ENCODE measurements around the gene TSHZ1. TPM values are rescaled to one million over a fixed set of nuclear protein-coding genes. Genes with fewer than 3 reads are reported as not detected.

The TSHZ1 gene
- polyA plus RNA-seq, 1 experiment: 23.9 TPM

DNA sequence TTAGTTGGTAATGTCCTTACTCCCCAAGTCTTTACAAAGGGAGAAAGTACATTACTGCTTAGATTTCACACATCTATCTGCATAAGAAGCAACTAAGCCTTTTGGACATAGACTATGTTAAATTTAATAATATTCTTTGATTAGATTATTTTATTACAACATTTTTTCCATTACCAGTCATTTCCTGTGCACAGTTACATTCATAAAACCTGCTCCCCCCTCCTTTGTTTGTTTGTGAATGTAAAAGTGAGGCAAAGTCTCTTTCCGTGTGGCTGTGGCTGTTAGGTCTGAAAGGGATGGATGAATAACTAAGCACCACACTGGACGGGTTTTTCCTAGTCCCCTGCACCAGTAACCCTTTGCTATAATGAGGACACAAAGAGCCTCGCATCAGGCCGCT is 11.3 kb upstream of the TSHZ1 start:
- Histone ChIP-seq H3K36me3 (ENCODE audit: control insufficient read depth, insufficient read depth, low read length) (peaks cover 6% of the 10 kb centered on the region), H3K4me3 (ENCODE audit: low read depth, low read length) (no peak overlapping the region), H3K27me3 (ENCODE audit: control insufficient read depth, insufficient read depth, low read length) (no peaks in the 10 kb centered on the region)
- TF ChIP-seq, protein P1, sequence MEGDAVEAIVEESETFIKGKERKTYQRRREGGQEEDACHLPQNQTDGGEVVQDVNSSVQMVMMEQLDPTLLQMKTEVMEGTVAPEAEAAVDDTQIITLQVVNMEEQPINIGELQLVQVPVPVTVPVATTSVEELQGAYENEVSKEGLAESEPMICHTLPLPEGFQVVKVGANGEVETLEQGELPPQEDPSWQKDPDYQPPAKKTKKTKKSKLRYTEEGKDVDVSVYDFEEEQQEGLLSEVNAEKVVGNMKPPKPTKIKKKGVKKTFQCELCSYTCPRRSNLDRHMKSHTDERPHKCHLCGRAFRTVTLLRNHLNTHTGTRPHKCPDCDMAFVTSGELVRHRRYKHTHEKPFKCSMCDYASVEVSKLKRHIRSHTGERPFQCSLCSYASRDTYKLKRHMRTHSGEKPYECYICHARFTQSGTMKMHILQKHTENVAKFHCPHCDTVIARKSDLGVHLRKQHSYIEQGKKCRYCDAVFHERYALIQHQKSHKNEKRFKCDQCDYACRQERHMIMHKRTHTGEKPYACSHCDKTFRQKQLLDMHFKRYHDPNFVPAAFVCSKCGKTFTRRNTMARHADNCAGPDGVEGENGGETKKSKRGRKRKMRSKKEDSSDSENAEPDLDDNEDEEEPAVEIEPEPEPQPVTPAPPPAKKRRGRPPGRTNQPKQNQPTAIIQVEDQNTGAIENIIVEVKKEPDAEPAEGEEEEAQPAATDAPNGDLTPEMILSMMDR (IDR thresholded peaks at IDR 0.05; ENCODE audit: insufficient read depth, low read depth, low read length): no peak
- POLR2A ChIA-PET: no interaction called here
- CTCF ChIA-PET: no interaction called here
- DNase-seq (ENCODE audit: low read depth): no peak

DNA sequence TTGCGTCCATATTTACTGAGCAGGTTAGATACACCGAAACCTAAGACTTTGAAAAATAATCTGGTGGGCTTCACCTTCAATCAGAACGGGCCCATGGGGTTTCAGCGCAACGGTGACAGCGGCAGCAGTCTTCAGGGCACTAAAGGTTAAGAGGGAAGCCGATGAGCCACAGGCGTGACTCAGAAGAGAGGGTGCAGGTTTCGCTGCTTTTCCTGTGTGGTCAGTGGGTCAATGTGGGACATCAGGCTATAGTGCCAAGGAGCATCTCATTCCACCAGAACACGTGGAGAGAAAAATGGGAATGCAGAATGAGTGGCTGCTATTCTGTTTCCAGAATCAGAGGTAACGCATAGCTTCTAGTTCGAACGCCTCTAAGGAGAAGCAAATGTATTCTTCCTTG is 10.5 kb upstream of the TSHZ1 start:
- CTCF ChIA-PET: interaction anchor here (0.6 kb wide), 1 partner anchor 547 kb away, joined by 3 read pairs; no protein-coding TSS in a partner anchor

DNA sequence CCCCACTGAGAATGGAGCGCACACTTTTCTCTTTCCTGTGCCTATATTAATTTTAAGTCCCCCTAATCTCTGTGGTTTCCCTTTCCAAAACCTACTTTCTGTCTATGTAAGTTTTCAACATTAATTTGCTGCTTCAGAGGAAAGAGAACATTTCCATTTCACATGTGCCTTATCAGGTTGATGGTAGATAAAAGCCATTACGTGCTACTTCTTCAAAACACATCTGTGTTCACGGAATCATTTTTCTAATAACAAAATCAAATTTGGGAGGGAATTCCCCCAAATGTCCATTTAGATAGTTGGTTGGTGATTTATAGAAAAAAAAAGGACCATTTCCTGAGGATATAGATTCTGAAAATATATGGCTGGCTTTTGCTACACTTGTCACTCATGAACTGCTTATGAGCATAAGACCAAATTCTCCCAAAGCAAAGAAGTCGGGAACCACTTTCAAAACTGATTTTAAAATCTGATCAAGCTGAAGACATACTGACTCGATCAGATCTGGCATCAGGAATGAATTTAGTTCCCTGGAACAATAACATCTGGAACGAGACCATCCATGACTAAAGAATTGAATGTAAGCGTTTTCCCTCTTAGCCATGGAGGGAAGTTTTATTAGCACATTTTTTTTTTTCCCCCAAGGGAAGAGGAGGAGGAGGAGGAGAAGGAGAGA is 9.9 kb upstream of the TSHZ1 start:
- no peaks in the 10 kb centered on the region for H3K27me3 ChIP-seq (ENCODE audit: control insufficient read depth, insufficient read depth, low read length)
- CTCF ChIA-PET: interaction anchor here (1.4 kb wide), 1 partner anchor 10 kb away, joined by 5 read pairs; the partner anchor contains the start of gene TSHZ1
- POLR2A ChIA-PET: interaction anchor here (0.6 kb wide), 1 partner anchor 11 kb away, joined by 3 read pairs; no protein-coding TSS in a partner anchor
- H3K4me3 ChIP-seq (ENCODE audit: low read depth, low read length): no peak overlapping the region
- DNase-seq (ENCODE audit: low read depth): no peak
- peaks cover 6% of the 10 kb centered on the region for H3K36me3 ChIP-seq (ENCODE audit: control insufficient read depth, insufficient read depth, low read length)
- TF ChIP-seq, protein P1 (IDR thresholded peaks at IDR 0.05; ENCODE audit: insufficient read depth, low read depth, low read length): no peak

More for the DNA sequence above, 10.5 kb upstream of the TSHZ1 start:
- no peak for DNase-seq (ENCODE audit: low read depth)
- Histone ChIP-seq H3K36me3 (ENCODE audit: control insufficient read depth, insufficient read depth, low read length) (peaks cover 6% of the 10 kb centered on the region), H3K4me3 (ENCODE audit: low read depth, low read length) (no peak overlapping the region), H3K27me3 (ENCODE audit: control insufficient read depth, insufficient read depth, low read length) (no peaks in the 10 kb centered on the region)
- POLR2A ChIA-PET: no interaction called here
- TF ChIP-seq, protein P1 (IDR thresholded peaks at IDR 0.05; ENCODE audit: insufficient read depth, low read depth, low read length): no peak

DNA sequence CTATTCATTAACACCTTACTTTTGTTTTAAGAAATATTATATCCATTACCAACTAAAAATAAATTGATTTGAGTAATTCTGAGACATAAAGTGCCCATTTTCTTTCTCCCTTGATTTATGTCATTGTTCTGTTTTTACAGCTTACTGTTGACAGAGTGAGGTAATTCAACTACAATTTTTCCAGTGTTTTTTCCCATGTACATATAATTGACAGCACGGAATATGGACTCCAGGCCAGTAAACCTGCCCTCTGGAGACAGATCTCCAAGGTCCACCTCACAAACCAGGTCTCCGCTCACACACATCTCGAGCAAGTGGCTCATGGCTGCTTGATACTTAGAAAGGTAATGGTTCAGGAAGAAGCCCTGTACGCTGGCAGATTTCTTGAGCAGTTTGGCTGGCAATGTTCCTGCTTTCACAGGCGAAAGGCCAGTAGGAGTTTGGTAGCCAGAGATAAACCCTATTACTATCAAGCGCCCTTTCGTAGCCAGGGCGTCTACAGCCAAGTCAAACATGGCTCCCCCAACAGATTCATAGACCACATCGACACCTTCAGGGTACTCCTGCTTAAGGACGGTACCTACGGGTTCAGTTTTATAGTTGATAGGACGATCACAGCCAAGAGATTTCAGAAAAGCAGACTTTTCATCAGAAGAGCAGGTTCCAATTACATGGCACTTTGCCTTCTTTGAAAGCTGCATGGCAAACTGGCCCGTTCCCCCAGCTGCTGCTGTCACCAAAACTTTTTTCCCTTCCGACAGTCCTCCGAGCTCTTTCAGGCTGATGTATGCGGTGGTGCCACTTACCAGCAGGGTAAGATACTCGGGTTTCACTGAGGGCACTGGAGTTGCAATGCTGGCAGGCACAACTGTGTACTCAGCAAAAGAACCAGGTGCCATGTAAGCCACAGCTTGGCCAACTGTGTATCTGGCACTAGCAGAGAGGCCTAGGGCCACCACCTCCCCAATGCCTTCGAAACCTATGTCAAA is 9.0 kb upstream of the TSHZ1 start:
- peaks cover 6% of the 10 kb centered on the region for H3K36me3 ChIP-seq (ENCODE audit: control insufficient read depth, insufficient read depth, low read length)
- ChIA-PET POLR2A (interaction anchor here (0.6 kb wide), 1 partner anchor 12 kb away, joined by 3 read pairs; no protein-coding TSS in a partner anchor), CTCF (interaction anchor here (0.6 to 1.4 kb wide), 3 partner anchors 9 to 1249 kb away, joined by 3 to 5 read pairs (median 3); partner anchors contain the start of gene TSHZ1)
- TF ChIP-seq, protein P1 (IDR thresholded peaks at IDR 0.05; ENCODE audit: insufficient read depth, low read depth, low read length): no peak
- no peaks in the 10 kb centered on the region for H3K27me3 ChIP-seq (ENCODE audit: control insufficient read depth, insufficient read depth, low read length)
- DNase-seq (ENCODE audit: low read depth): no peak
- H3K4me3 ChIP-seq (ENCODE audit: low read depth, low read length): no peak overlapping the region

Measured in BJ (cell line).